Kidney (tissue), 14 donors: ENCODE results near the gene ACLY. TPM values are rescaled to one million over a fixed set of nuclear protein-coding genes. Genes with fewer than 3 reads are reported as not detected.

Experiments used
- DNase-seq, 5 donors: peaks; one replicate each; pipeline ENCODE4 v3.0.0-alpha.2; 2013 to 2020
- FAIRE-seq: peaks from 2 replicates; lab custom pipeline; 2012; peaks lifted over from hg19 to GRCh38; lab: Jason Lieb, UNC
- H3K27ac ChIP-seq, 2 donors: one replicate each; pipeline ENCODE4 v1.7.0; 2013; ENCODE audit warnings: low read depth in 2 of 2, low read length in 2 of 2, inconsistent platforms in 1 of 2
- H3K27me3 ChIP-seq: one replicate; pipeline ENCODE4 v1.7.1; 2013; ENCODE audit warnings: low read length, inconsistent platforms; ENCODE audit not compliant: control insufficient read depth, insufficient read depth
- H3K36me3 ChIP-seq, 3 donors: one replicate each; pipeline versions ENCODE4 v1.7.0 to v1.7.1; 2013; ENCODE audit warnings: low read length in 3 of 3, control low read depth in 1 of 3, inconsistent platforms in 1 of 3; ENCODE audit not compliant: insufficient read depth in 3 of 3, control insufficient read depth in 2 of 3
- H3K4me1 ChIP-seq, 3 donors: one replicate each; pipeline versions ENCODE4 v1.7.0 to v1.7.1; 2013; ENCODE audit warnings: low read length in 3 of 3, inconsistent platforms in 1 of 3, low read depth in 1 of 3; ENCODE audit not compliant: control insufficient read depth in 2 of 3, insufficient read depth in 2 of 3
- H3K4me3 ChIP-seq, 3 donors: one replicate each; pipeline versions ENCODE4 v1.7.0 to v1.8.1; 2013; ENCODE audit warnings: low read length in 3 of 3, control low read depth in 1 of 3, inconsistent platforms in 1 of 3
- H3K9ac ChIP-seq, 3 donors: one replicate each; pipeline versions ENCODE4 v1.7.0 to v1.7.1; 2013; ENCODE audit warnings: low read length in 3 of 3, control low read depth in 1 of 3, inconsistent platforms in 1 of 3
- H3K9me3 ChIP-seq, 3 donors: one replicate each; pipeline versions ENCODE4 v1.7.0 to v1.7.1; 2013; ENCODE audit warnings: low read length in 3 of 3, control low read depth in 1 of 3, inconsistent platforms in 1 of 3; ENCODE audit not compliant: control insufficient read depth in 2 of 3, insufficient read depth in 1 of 3
- CTCF ChIP-seq: IDR thresholded peaks from 3 replicates; pipeline ENCODE4 v1.5.1; 2012; ENCODE audit warnings: mild to moderate bottlenecking, moderate library complexity, borderline replicate concordance; ENCODE audit not compliant: insufficient read depth; ENCODE audit errors: extremely low read depth
- intact Hi-C: fragments of 100-400 bp; cut with DNase I; formaldehyde crosslinking; loops from one replicate; pipeline ENCODE4 v1.11.1; 2022
- polyA plus RNA-seq: library from polyadenylated mRNA; stranded (reverse); fragments of 350-450 nt; fragmentation: Illumina TruSeq; extraction: RNeasy Lipid Tissue Mini Kit (QIAGEN cat#74804); gene quantifications from one replicate; pipeline ENCODE4 v1.2.3, GENCODE V29; 2014; ENCODE audit warnings: low read depth, low replicate concordance; ENCODE audit not compliant: insufficient read depth
- total RNA-seq: library from RNA; stranded (reverse); fragmentation: NEBNext Ultra II Directional; extraction: Animal tissue kit (Norgen Biotek cat#: 25700); gene quantifications from one replicate; pipeline ENCODE4 v1.2.1, GENCODE V29; 2021
- donor health status: control.
- donor health status: control.
- donor health status: control.
- donor health status: control.
- donor health status: control.
- donor health status: DM: yes; HTN: yes; CAD: no.
- donor health status: Normal renal cell carcinoma (clear cell type).

ACLY gene
- total and polyA plus RNA-seq, 2 donors from 2014 or later = 33.7 to 104 TPM

GRCh38 chr17:41939693-41940090 lies 20.9 kb upstream of the ACLY start:
- Histone ChIP-seq H3K27ac (no peak overlapping the region), H3K36me3 (peaks cover 0 to 17% (median 0%) of the 10 kb centered on the region in 3 donors), H3K4me1 (peaks cover 0 to 10% (median 8%) of the 10 kb centered on the region in 3 donors), H3K4me3 (no peak overlapping the region), H3K9me3 (no peaks in the 10 kb centered on the region), H3K27me3 (no peaks in the 10 kb centered on the region), H3K9ac (no peak overlapping the region)
- DNase-seq (no peak), FAIRE-seq (no peak)
- TF ChIP-seq CTCF = no peak
- intact Hi-C loops = no loop called here

GRCh38 chr17:41939044-41939692 lies 20.4 kb upstream of the ACLY start:
- Histone ChIP-seq H3K4me1 (peaks cover 0 to 10% (median 8%) of the 10 kb centered on the region in 3 donors), H3K9me3 (no peaks in the 10 kb centered on the region), H3K36me3 (peaks cover 0 to 17% (median 0%) of the 10 kb centered on the region in 3 donors), H3K4me3 (no peak overlapping the region), H3K9ac (no peak overlapping the region), H3K27me3 (no peaks in the 10 kb centered on the region), H3K27ac (no peak overlapping the region)
- no peak for DNase-seq
- intact Hi-C loops = no loop called here
- FAIRE-seq = no peak
- TF ChIP-seq CTCF = no peak

- FAIRE-seq (no peak), DNase-seq (no peak)
- intact Hi-C loops = no loop called here
- Histone ChIP-seq H3K27me3 (no peaks in the 10 kb centered on the region), H3K4me3 (no peak overlapping the region), H3K27ac (peak overlapping the region in 1 of 2 donors; percentile 35), H3K36me3 (peaks cover 0 to 17% (median 0%) of the 10 kb centered on the region in 3 donors), H3K9ac (no peak overlapping the region), H3K9me3 (no peaks in the 10 kb centered on the region), H3K4me1 (peaks cover 0 to 10% (median 8%) of the 10 kb centered on the region in 3 donors)
- no peak for TF ChIP-seq CTCF
Observed at GRCh38 chr17:41937970-41938954, 19.5 kb upstream of the ACLY start.
